Neural cell (in vitro differentiated cells): ENCODE data around the gene LDB2. TPM values are rescaled to one million over a fixed set of nuclear protein-coding genes. Genes with fewer than 3 reads are reported as not detected.

Experiments
- H2AFZ ChIP-seq: fragments of 200-600, 300-800 bp; sonication (generic), shearing (Covaris generic); 2 replicates; pipeline ENCODE4 v1.6.0; 2014; ENCODE audit warnings: low read depth, mild to moderate bottlenecking, antibody characterized with exemption, low read length, moderate library complexity
- H3F3A ChIP-seq: fragments of 200-600 bp; shearing (Covaris generic); 2 replicates; pipeline ENCODE4 v1.6.1; 2016; ENCODE audit warnings: mild to moderate bottlenecking, moderate library complexity, mixed read lengths, antibody characterized with exemption, low read length; ENCODE audit not compliant: insufficient read depth, poor library complexity, severe bottlenecking
- H3K27ac ChIP-seq: fragments of 200-600, 300-800 bp; sonication (generic), shearing (Covaris generic); 2 replicates; pipeline ENCODE4 v1.5.1; 2014; ENCODE audit warnings: mild to moderate bottlenecking, low read length, moderate library complexity
- H3K27me3 ChIP-seq: fragments of 300-800, 200-600 bp; sonication (generic), shearing (Covaris generic); 2 replicates; pipeline ENCODE4 v1.6.0; 2014; ENCODE audit warnings: mild to moderate bottlenecking, low read depth, low read length, moderate library complexity; ENCODE audit not compliant: insufficient read depth
- H3K36me3 ChIP-seq: fragments of 300-800, 200-600 bp; sonication (generic), shearing (Covaris generic); 2 replicates; pipeline ENCODE4 v1.5.1; 2014; ENCODE audit warnings: mild to moderate bottlenecking, antibody characterized with exemption, low read length, moderate library complexity; ENCODE audit not compliant: insufficient read depth
- H3K4me2 ChIP-seq: fragments of 300-800, 200-600 bp; sonication (generic), shearing (Covaris generic); 2 replicates; pipeline ENCODE4 v1.6.0; 2014; ENCODE audit warnings: mild to moderate bottlenecking, low read length
- H3K4me3 ChIP-seq: fragments of 300-800, 200-600 bp; sonication (generic), shearing (Covaris generic); 2 replicates; pipeline ENCODE4 v1.5.1; 2014; ENCODE audit warnings: mild to moderate bottlenecking, low read length, moderate library complexity
- H3K79me2 ChIP-seq: fragments of 200-600 bp; shearing (Covaris generic); replicated peaks from 2 replicates; pipeline ENCODE4 v1.6.0; 2014; ENCODE audit warnings: mild to moderate bottlenecking, low read length, moderate library complexity; ENCODE audit not compliant: insufficient read depth
- H3K9ac ChIP-seq: fragments of 300-800, 200-600 bp; sonication (generic), shearing (Covaris generic); 2 replicates; pipeline ENCODE4 v1.6.1; 2016; ENCODE audit warnings: mild to moderate bottlenecking, low read length, mixed read lengths
- H3K9me2 ChIP-seq: fragments of 200-600 bp; shearing (Covaris generic); 2 replicates; pipeline ENCODE4 v1.6.1; 2016; ENCODE audit warnings: mild to moderate bottlenecking, low read length, mixed read lengths; ENCODE audit not compliant: insufficient read depth
- H3K9me3 ChIP-seq: fragments of 200-600, 300-800 bp; sonication (generic), shearing (Covaris generic); 2 replicates; pipeline ENCODE4 v1.6.1; 2016; ENCODE audit warnings: mild to moderate bottlenecking, mixed run types, low read length, moderate library complexity, mixed read lengths
- H4K20me1 ChIP-seq: fragments of 200-600 bp; shearing (Covaris generic); 2 replicates; pipeline ENCODE4 v1.6.1; 2016; ENCODE audit warnings: mild to moderate bottlenecking, mixed run types; ENCODE audit not compliant: insufficient read depth
- EP300 ChIP-seq: fragments of 450-650 bp; conservative IDR thresholded peaks from 2 replicates; pipeline ENCODE4 v1.6.1; 2014; ENCODE audit warnings: antibody characterized with exemption, mild to moderate bottlenecking, moderate library complexity; ENCODE audit not compliant: poor library complexity, severe bottlenecking
- EZH2 ChIP-seq: fragments of 200-600, 300-800 bp; shearing (Covaris generic), sonication (generic); IDR thresholded peaks from 2 replicates; pipeline ENCODE4 v1.6.1; 2014; ENCODE audit warnings: antibody characterized with exemption, low read length, borderline replicate concordance, mild to moderate bottlenecking; ENCODE audit not compliant: insufficient read depth, poor library complexity, severe bottlenecking
- MXI1 ChIP-seq: fragments of 450-650 bp; conservative IDR thresholded peaks from 2 replicates; pipeline ENCODE4 v1.6.1; 2014; ENCODE audit warnings: antibody characterized with exemption, mild to moderate bottlenecking; ENCODE audit not compliant: poor library complexity, severe bottlenecking
- POLR2AphosphoS5 ChIP-seq: IDR thresholded peaks from 2 replicates; pipeline ENCODE4 v1.6.1; 2012
- RAD21 ChIP-seq: fragments of 450-650 bp; conservative IDR thresholded peaks from 2 replicates; pipeline ENCODE4 v1.6.1; 2014; ENCODE audit warnings: antibody characterized with exemption, mild to moderate bottlenecking, moderate library complexity
- REST ChIP-seq: IDR thresholded peaks from 2 replicates; pipeline ENCODE4 v1.6.1; 2012; ENCODE audit warnings: borderline replicate concordance
- SMC3 ChIP-seq: fragments of 450-650 bp; conservative IDR thresholded peaks from 2 replicates; pipeline ENCODE4 v1.6.1; 2014; ENCODE audit warnings: antibody characterized with exemption, mild to moderate bottlenecking, moderate library complexity; ENCODE audit not compliant: poor library complexity
- TAF1 ChIP-seq: IDR thresholded peaks from 2 replicates; pipeline ENCODE4 v1.6.1; 2012; ENCODE audit warnings: low read depth
- polyA plus RNA-seq: library from polyadenylated mRNA; depleted of rRNA; stranded (reverse); fragments of >200 nt; gene quantifications from 2 replicates; pipeline ENCODE4 v1.2.3, GENCODE V29; 2014
- TF ChIP-seq, protein P1 (sequence below): fragments of 450-650 bp; IDR thresholded peaks from 2 replicates; pipeline ENCODE4 v1.5.1; 2014; ENCODE audit warnings: antibody characterized with exemption, mild to moderate bottlenecking, moderate library complexity; ENCODE audit not compliant: poor library complexity, severe bottlenecking

LDB2 gene
- polyA plus RNA-seq, 1 donor from 2014 or later, result 58.9 TPM

GRCh38 chr4:16869594-16870245 lies 28.7 kb downstream of the LDB2 start:
- no peaks in the 10 kb centered on the region for H3K9me3 ChIP-seq
- H2AFZ ChIP-seq, result no peak overlapping the region
- H3K4me3 ChIP-seq, result no peak overlapping the region
- H4K20me1 ChIP-seq, result no peaks in the 10 kb centered on the region
- no peak overlapping the region for H3K4me2 ChIP-seq
- no peaks in the 10 kb centered on the region for H3F3A ChIP-seq
- H3K9me2 ChIP-seq, result no peaks in the 10 kb centered on the region
- H3K9ac ChIP-seq, result no peak overlapping the region
- H3K27me3 ChIP-seq, result no peaks in the 10 kb centered on the region
- no peak overlapping the region for H3K27ac ChIP-seq
- no peaks in the 10 kb centered on the region for H3K79me2 ChIP-seq
- no peaks in the 10 kb centered on the region for H3K36me3 ChIP-seq
- no peak for TF ChIP-seq SMC3
- no peak for TF ChIP-seq TAF1
- TF ChIP-seq RAD21, result no peak
- no peak for TF ChIP-seq POLR2AphosphoS5
- TF ChIP-seq MXI1, result no peak
- no peak for TF ChIP-seq EP300
- TF ChIP-seq REST, result no peak
- TF ChIP-seq, protein P1, sequence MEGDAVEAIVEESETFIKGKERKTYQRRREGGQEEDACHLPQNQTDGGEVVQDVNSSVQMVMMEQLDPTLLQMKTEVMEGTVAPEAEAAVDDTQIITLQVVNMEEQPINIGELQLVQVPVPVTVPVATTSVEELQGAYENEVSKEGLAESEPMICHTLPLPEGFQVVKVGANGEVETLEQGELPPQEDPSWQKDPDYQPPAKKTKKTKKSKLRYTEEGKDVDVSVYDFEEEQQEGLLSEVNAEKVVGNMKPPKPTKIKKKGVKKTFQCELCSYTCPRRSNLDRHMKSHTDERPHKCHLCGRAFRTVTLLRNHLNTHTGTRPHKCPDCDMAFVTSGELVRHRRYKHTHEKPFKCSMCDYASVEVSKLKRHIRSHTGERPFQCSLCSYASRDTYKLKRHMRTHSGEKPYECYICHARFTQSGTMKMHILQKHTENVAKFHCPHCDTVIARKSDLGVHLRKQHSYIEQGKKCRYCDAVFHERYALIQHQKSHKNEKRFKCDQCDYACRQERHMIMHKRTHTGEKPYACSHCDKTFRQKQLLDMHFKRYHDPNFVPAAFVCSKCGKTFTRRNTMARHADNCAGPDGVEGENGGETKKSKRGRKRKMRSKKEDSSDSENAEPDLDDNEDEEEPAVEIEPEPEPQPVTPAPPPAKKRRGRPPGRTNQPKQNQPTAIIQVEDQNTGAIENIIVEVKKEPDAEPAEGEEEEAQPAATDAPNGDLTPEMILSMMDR, result no peak

- no peaks in the 10 kb centered on the region for H3K36me3 ChIP-seq
- TF ChIP-seq RAD21, result no peak
- TF ChIP-seq SMC3, result no peak
- no peak for TF ChIP-seq MXI1
- H3F3A ChIP-seq, result no peaks in the 10 kb centered on the region
- H3K27me3 ChIP-seq, result no peaks in the 10 kb centered on the region
- no peak overlapping the region for H3K9ac ChIP-seq
- no peak overlapping the region for H2AFZ ChIP-seq
- H3K9me2 ChIP-seq, result no peaks in the 10 kb centered on the region
- H3K4me2 ChIP-seq, result no peak overlapping the region
- H3K27ac ChIP-seq, result no peak overlapping the region
- no peaks in the 10 kb centered on the region for H4K20me1 ChIP-seq
- H3K79me2 ChIP-seq, result no peaks in the 10 kb centered on the region
- H3K9me3 ChIP-seq, result no peaks in the 10 kb centered on the region
- no peak overlapping the region for H3K4me3 ChIP-seq
These were observed 29.8 kb downstream of the LDB2 start for GRCh38 chr4:16868674-16869073.

DNA sequence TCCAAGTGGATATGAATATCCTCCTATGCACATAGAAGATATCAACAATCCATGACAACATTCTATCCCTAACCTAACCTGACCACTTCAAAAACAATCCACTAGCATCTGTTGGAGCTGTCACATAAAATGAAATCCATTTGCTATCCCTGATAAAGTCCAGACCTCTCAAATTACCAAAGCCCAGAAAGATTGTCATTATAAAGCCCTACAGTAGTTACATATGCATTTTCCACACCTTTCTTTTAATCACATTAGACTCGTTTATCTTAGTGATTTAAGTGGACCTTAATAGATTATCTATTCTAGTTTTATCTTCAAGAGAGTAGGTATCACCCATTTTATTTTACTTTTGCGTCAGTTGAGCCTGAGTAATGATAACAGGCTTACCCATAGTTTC lies 30.6 kb downstream of the LDB2 start:
- H3K4me3 ChIP-seq, result no peak overlapping the region
- TF ChIP-seq EP300 (no peak), MXI1 (no peak), SMC3 (no peak), TAF1 (no peak), EZH2 (no peak)
- TF ChIP-seq, protein P1, result no peak
- no peak overlapping the region for H3K4me2 ChIP-seq
- no peaks in the 10 kb centered on the region for H4K20me1 ChIP-seq
- H2AFZ ChIP-seq, result no peak overlapping the region
- no peaks in the 10 kb centered on the region for H3K36me3 ChIP-seq
- H3K79me2 ChIP-seq, result no peaks in the 10 kb centered on the region
- no peak overlapping the region for H3K9ac ChIP-seq
- H3F3A ChIP-seq, result no peaks in the 10 kb centered on the region
- H3K27ac ChIP-seq, result no peak overlapping the region
- H3K9me2 ChIP-seq, result no peaks in the 10 kb centered on the region
- no peaks in the 10 kb centered on the region for H3K9me3 ChIP-seq
- no peaks in the 10 kb centered on the region for H3K27me3 ChIP-seq
